Measurements from ENCODE around the gene IGLL1. TPM values are rescaled to one million over a fixed set of nuclear protein-coding genes. Genes with fewer than 3 reads are reported as not detected.

The IGLL1 gene
- total RNA-seq, 1 experiment from 2014 or later, result not detected

DNA sequence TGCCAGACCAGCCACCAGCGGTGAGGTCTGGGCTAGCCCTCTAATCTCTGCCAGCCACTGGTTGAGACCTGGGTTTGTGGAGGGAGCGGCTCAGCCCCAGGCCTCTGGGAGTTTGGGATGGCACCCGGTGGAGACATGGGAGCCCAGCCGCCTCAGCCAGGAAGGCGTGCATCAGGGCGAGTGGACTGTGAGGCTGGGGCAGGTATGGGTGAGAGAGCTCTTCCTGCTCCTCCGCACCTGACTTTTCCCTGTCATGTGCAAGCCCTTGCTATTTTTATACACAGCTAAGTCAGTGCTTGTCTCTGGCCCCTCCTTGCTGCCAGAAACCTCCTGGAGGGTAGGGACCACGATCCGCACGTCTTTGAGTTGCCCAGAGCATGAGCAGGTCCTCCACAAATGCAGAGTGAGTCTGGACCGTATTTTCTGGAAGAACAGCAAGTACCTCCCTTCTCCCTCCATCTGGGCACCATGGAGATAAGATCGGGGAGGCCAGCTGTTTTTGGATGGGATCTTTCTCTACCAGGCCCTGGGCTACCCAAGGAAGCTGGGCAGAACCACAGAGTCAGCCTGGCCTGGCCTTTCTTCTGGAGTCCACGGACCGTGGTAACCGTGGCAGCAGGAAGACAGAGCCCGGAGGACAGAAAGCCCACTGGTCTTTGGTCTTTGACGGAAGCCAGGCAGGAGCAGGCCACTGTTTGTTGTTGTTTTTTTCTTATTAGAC lies 53.3 kb downstream of the IGLL1 start:
- H3K27me3 ChIP-seq (ENCODE audit: control insufficient read depth, insufficient read depth, low read length), result peaks cover 25% of the 10 kb centered on the region
- H3K36me3 ChIP-seq (replicated peaks; ENCODE audit: control insufficient read depth, insufficient read depth, low read length), result no peaks in the 10 kb centered on the region

DNA sequence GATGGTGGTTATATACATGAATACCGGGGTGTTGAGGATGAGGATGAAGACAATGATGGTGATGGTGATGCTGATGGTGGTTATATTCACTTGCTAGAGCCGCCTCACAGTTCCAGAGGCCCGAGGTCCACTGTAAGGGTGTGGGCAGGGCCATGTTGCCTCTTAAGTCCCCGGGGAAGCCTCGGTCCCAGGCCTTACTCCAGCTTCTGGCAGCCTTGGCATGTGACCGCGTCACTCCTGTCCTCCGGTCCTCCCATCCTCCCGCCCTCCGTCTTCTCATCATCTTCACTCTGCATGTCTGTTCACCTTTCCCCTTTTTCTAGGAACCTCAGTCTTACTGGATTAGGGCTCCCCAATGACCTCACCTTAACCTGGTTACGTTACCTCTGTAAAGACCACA lies 54.6 kb downstream of the IGLL1 start:
- no peak overlapping the region for H3K4me3 ChIP-seq (ENCODE audit: insufficient read depth, low read depth, low read length)
- peak; percentile 16 for DNase-seq
- H3K27me3 ChIP-seq (ENCODE audit: control insufficient read depth, insufficient read depth, low read length), result peaks cover 32% of the 10 kb centered on the region
- H3K36me3 ChIP-seq (replicated peaks; ENCODE audit: control insufficient read depth, insufficient read depth, low read length), result no peaks in the 10 kb centered on the region

More for the DNA sequence above, 53.3 kb downstream of the IGLL1 start:
- peak; percentile 38 for DNase-seq
- no peak overlapping the region for H3K4me3 ChIP-seq (ENCODE audit: insufficient read depth, low read depth, low read length)

DNA sequence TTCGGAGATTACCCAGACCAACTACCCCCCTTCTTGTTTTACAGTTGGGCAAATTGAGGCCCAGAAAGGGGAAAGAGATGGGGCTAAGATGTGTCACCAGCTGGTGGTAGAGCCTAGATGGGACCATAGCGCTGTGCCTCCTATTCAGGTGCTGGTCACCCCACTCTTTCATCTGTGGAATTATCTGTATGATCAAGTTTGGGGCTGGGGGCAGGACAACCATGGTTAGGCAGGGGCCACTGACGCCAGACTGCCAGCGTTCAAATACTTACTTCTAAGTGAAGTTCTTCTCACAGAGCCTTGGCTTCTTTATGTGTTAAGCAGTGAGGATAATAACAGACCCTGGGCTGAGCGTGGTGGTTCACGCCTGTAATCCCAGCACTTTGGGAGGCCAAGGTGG lies 55.9 kb downstream of the IGLL1 start:
- Histone ChIP-seq H3K4me3 (ENCODE audit: insufficient read depth, low read depth, low read length) (no peak overlapping the region), H3K36me3 (replicated peaks; ENCODE audit: control insufficient read depth, insufficient read depth, low read length) (no peaks in the 10 kb centered on the region), H3K27me3 (ENCODE audit: control insufficient read depth, insufficient read depth, low read length) (peaks cover 42% of the 10 kb centered on the region)
- no peak for DNase-seq

DNA sequence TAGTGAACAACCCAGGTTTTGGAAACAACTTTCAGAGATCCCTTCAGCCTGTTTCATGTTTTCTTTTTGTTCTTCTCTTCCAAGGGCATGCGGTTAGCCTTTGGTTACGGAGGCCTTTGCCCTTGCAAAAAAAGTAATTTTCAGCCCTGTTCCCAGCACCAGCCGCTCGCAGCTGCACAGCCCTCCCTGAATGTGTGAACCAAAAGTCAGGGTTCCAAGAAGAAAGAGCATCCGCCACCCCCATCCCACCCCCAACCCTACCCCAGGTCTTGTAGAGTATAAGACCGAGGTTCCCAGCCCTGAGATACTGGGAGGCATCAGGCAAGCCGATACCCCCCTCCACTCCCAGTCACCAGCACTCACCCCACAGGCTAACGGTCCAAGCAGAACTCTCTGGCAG lies 56.4 kb downstream of the IGLL1 start:
- Histone ChIP-seq H3K27me3 (ENCODE audit: control insufficient read depth, insufficient read depth, low read length) (peaks cover 46% of the 10 kb centered on the region), H3K4me3 (ENCODE audit: insufficient read depth, low read depth, low read length) (no peak overlapping the region), H3K36me3 (replicated peaks; ENCODE audit: control insufficient read depth, insufficient read depth, low read length) (no peaks in the 10 kb centered on the region)
- peak; percentile 26 for DNase-seq

Other genes with a start within 250 kb of the IGLL1 start
- gene DRICH1, start 52.0 kb upstream of the IGLL1 start, total RNA-seq (2014; rRNA removed; shearing (Covaris generic)), result not detected in 2 replicates
- not detected in 2 replicates for gene RGL4, start 110.7 kb upstream of the IGLL1 start, total RNA-seq (2014; rRNA removed; shearing (Covaris generic))
- gene ZNF70, start 170.8 kb upstream of the IGLL1 start, total RNA-seq (2014; rRNA removed; shearing (Covaris generic)), result 1.7 and 2.3 TPM in 2 replicates
- gene VPREB3, start 174.1 kb upstream of the IGLL1 start, total RNA-seq (2014; rRNA removed; shearing (Covaris generic)), result not detected in 2 replicates
- 1.8 and 3.7 TPM in 2 replicates for gene C22orf15, start 182.7 kb upstream of the IGLL1 start, total RNA-seq (2014; rRNA removed; shearing (Covaris generic))
- 55.6 and 60.9 TPM in 2 replicates for gene CHCHD10, start 187.7 kb upstream of the IGLL1 start, total RNA-seq (2014; rRNA removed; shearing (Covaris generic))
- 7.8 and 12.8 TPM in 2 replicates for gene MMP11, start 192.6 kb upstream of the IGLL1 start, total RNA-seq (2014; rRNA removed; shearing (Covaris generic))
- gene SMARCB1, start 206.7 kb upstream of the IGLL1 start, total RNA-seq (2014; rRNA removed; shearing (Covaris generic)), result 79.1 and 86.5 TPM in 2 replicates